ENCODE measurements around the gene ZNF227. TPM values are rescaled to one million over a fixed set of nuclear protein-coding genes. Genes with fewer than 3 reads are reported as not detected.
"Not testable (repeated sequence)": the region's sequence is repeated elsewhere in the genome, so short reads cannot be mapped to it uniquely, and the experiment has no call there.

Gene ZNF227
- total and polyA plus RNA-seq, 4 donors = 2.7 to 41.5 (median 10.0) TPM

- Histone ChIP-seq H3K4me3 (peak overlapping the region; percentile 63), H3K9me3 (ENCODE audit: control insufficient read depth in 4 of 4, insufficient read depth in 3 of 4, low read length in 3 of 4) (peaks cover 0 to 8% (median 2%) of the 10 kb centered on the region in 4 donors), H3K27ac (ENCODE audit: low read depth in 1 of 2, low read length in 1 of 2) (peak overlapping the region; percentile 83 to 88), H3K27me3 (ENCODE audit: control insufficient read depth in 3 of 3, insufficient read depth in 3 of 3, low read length in 2 of 3) (no peaks in the 10 kb centered on the region), H3K9ac (ENCODE audit: insufficient read depth in 1 of 2, low read length in 2 of 2) (peak overlapping the region; percentile 77 to 98), H3K36me3 (ENCODE audit: control insufficient read depth in 4 of 4, insufficient read depth in 4 of 4, low read length in 4 of 4) (peaks cover 0 to 3% (median 0%) of the 10 kb centered on the region in 4 donors), H3K4me1 (ENCODE audit: control insufficient read depth in 5 of 5, insufficient read depth in 5 of 5, low read length in 5 of 5) (peaks cover 0 to 4% (median 0%) of the 10 kb centered on the region in 5 donors)
- DNase-seq (peak; percentile 94 to 98 (median 97)), ATAC-seq (ENCODE audit: insufficient read depth, low FRiP score) (peak; percentile 84)
- 4% methylated on average over 26 of the region's 26 CpGs for WGBS, 2 donors
- TF ChIP-seq CTCF (IDR thresholded peaks at IDR 0.05; ENCODE audit: control extremely low read depth, extremely low read depth) = no peak
Measured at GRCh38 chr19:44207126-44207803, 5.1 kb upstream of the ZNF227 start.

GRCh38 chr19:44212866-44213346 is 574 bp downstream of the ZNF227 start:
- no peaks in the 10 kb centered on the region for H3K27me3 ChIP-seq (ENCODE audit: control insufficient read depth in 3 of 3, insufficient read depth in 3 of 3, low read length in 2 of 3)
- peak overlapping the region; percentile 87 for H3K4me3 ChIP-seq
- H3K9me3 ChIP-seq (ENCODE audit: control insufficient read depth in 4 of 4, insufficient read depth in 3 of 4, low read length in 3 of 4) = peaks cover 0 to 13% (median 1%) of the 10 kb centered on the region in 4 donors
- peaks cover 0 to 10% (median 7%) of the 10 kb centered on the region in 5 donors for H3K4me1 ChIP-seq (ENCODE audit: control insufficient read depth in 5 of 5, insufficient read depth in 5 of 5, low read length in 5 of 5)
- H3K27ac ChIP-seq (ENCODE audit: low read depth in 1 of 2, low read length in 1 of 2) = peak overlapping the region; percentile 87 to 94
- peak overlapping the region; percentile 85 to 94 for H3K9ac ChIP-seq (ENCODE audit: insufficient read depth in 1 of 2, low read length in 2 of 2)
- peak in 2 of 3 donors; percentile 16 to 54 for DNase-seq
- TF ChIP-seq CTCF (IDR thresholded peaks at IDR 0.05; ENCODE audit: control extremely low read depth, extremely low read depth) = no peak
- no peak for ATAC-seq (ENCODE audit: insufficient read depth, low FRiP score)
- H3K36me3 ChIP-seq (ENCODE audit: control insufficient read depth in 4 of 4, insufficient read depth in 4 of 4, low read length in 4 of 4) = peaks cover 11 to 24% (median 15%) of the 10 kb centered on the region in 4 donors
- WGBS, 2 donors = 4 to 5% methylated on average over 15 of the region's 15 CpGs

GRCh38 chr19:44219926-44220325 is 7.6 kb downstream of the ZNF227 start:
- H3K9me3 ChIP-seq (ENCODE audit: control insufficient read depth in 4 of 4, insufficient read depth in 3 of 4, low read length in 3 of 4) = peaks cover 0 to 14% (median 1%) of the 10 kb centered on the region in 4 donors
- not testable (repeated sequence) for H3K27me3 ChIP-seq (ENCODE audit: control insufficient read depth in 3 of 3, insufficient read depth in 3 of 3, low read length in 2 of 3); ATAC-seq (ENCODE audit: insufficient read depth, low FRiP score); H3K4me1 ChIP-seq (ENCODE audit: control insufficient read depth in 5 of 5, insufficient read depth in 5 of 5, low read length in 5 of 5); H3K9ac ChIP-seq (ENCODE audit: insufficient read depth in 1 of 2, low read length in 2 of 2); H3K27ac ChIP-seq (ENCODE audit: low read depth in 1 of 2, low read length in 1 of 2); H3K4me3 ChIP-seq; DNase-seq
- 91 to 100% methylated on average over 1 to 3 of the region's 3 CpGs for WGBS, 2 donors
- H3K36me3 ChIP-seq (ENCODE audit: control insufficient read depth in 4 of 4, insufficient read depth in 4 of 4, low read length in 4 of 4) = peaks cover 6 to 32% (median 16%) of the 10 kb centered on the region in 4 donors

GRCh38 chr19:44220761-44221160 is 8.4 kb downstream of the ZNF227 start:
- not testable (repeated sequence) for H3K9ac ChIP-seq (ENCODE audit: insufficient read depth in 1 of 2, low read length in 2 of 2); H3K9me3 ChIP-seq (ENCODE audit: control insufficient read depth in 4 of 4, insufficient read depth in 3 of 4, low read length in 3 of 4); H3K27ac ChIP-seq (ENCODE audit: low read depth in 1 of 2, low read length in 1 of 2); H3K4me1 ChIP-seq (ENCODE audit: control insufficient read depth in 5 of 5, insufficient read depth in 5 of 5, low read length in 5 of 5); H3K27me3 ChIP-seq (ENCODE audit: control insufficient read depth in 3 of 3, insufficient read depth in 3 of 3, low read length in 2 of 3); DNase-seq; H3K4me3 ChIP-seq; ATAC-seq (ENCODE audit: insufficient read depth, low FRiP score)
- 96 to 99% methylated on average over 6 of the region's 6 CpGs for WGBS, 2 donors
- H3K36me3 ChIP-seq (ENCODE audit: control insufficient read depth in 4 of 4, insufficient read depth in 4 of 4, low read length in 4 of 4) = peaks cover 4 to 30% (median 15%) of the 10 kb centered on the region in 4 donors

GRCh38 chr19:44221291-44221690 is 9.0 kb downstream of the ZNF227 start:
- peaks cover 4 to 28% (median 15%) of the 10 kb centered on the region in 4 donors for H3K36me3 ChIP-seq (ENCODE audit: control insufficient read depth in 4 of 4, insufficient read depth in 4 of 4, low read length in 4 of 4)
- H3K27me3 ChIP-seq (ENCODE audit: control insufficient read depth in 3 of 3, insufficient read depth in 3 of 3, low read length in 2 of 3); H3K27ac ChIP-seq (ENCODE audit: low read depth in 1 of 2, low read length in 1 of 2); H3K4me3 ChIP-seq; ATAC-seq (ENCODE audit: insufficient read depth, low FRiP score); H3K9ac ChIP-seq (ENCODE audit: insufficient read depth in 1 of 2, low read length in 2 of 2); H3K4me1 ChIP-seq (ENCODE audit: control insufficient read depth in 5 of 5, insufficient read depth in 5 of 5, low read length in 5 of 5); DNase-seq: not testable (repeated sequence)
- WGBS, 2 donors = 89% methylated on average over 2 to 3 of the region's 3 CpGs
- peaks cover 0 to 15% (median 1%) of the 10 kb centered on the region in 4 donors for H3K9me3 ChIP-seq (ENCODE audit: control insufficient read depth in 4 of 4, insufficient read depth in 3 of 4, low read length in 3 of 4)

All from lung (tissue), 12 donors.